ENCODE measurements around the gene NT5C1A. TPM values are rescaled to one million over a fixed set of nuclear protein-coding genes. Genes with fewer than 3 reads are reported as not detected.
A peak's percentile ranks its signal among the peaks of the same experiment; 100 is the strongest.

The NT5C1A gene
- total RNA-seq, 1 donor: 0.31 TPM

- H3K9me3 ChIP-seq (ENCODE audit: low read depth, low read length): no peaks in the 10 kb centered on the region
- H3K4me1 ChIP-seq (ENCODE audit: insufficient read depth, low read length): peaks cover 21% of the 10 kb centered on the region
- peaks cover 68% of the 10 kb centered on the region for H3K27me3 ChIP-seq (ENCODE audit: insufficient read depth, low read length)
- H3K4me3 ChIP-seq (ENCODE audit: low read length): no peak overlapping the region
These were observed 22.1 kb upstream of the NT5C1A start for GRCh38 chr1:39694026-39694425.

GRCh38 chr1:39692152-39693074 is 20.5 kb upstream of the NT5C1A start:
- peak overlapping the region; percentile 36 for H3K4me3 ChIP-seq (ENCODE audit: low read length)

GRCh38 chr1:39691383-39692151 is 19.7 kb upstream of the NT5C1A start, which contains the start of gene HPCAL4:
HPCAL4 (minus strand) TSS chr1:39691433; CDS start chr1:39684603, 6,830 bp downstream.
- peaks cover 21% of the 10 kb centered on the region for H3K4me1 ChIP-seq (ENCODE audit: insufficient read depth, low read length)
- H3K4me3 ChIP-seq (ENCODE audit: low read length): peak within 1 kb of the TSS; percentile 36
- no peaks in the 10 kb centered on the region for H3K9me3 ChIP-seq (ENCODE audit: low read depth, low read length)
- peaks cover 69% of the 10 kb centered on the region for H3K27me3 ChIP-seq (ENCODE audit: insufficient read depth, low read length)

More at GRCh38 chr1:39692152-39693074, 20.5 kb upstream of the NT5C1A start:
- Histone ChIP-seq H3K9me3 (ENCODE audit: low read depth, low read length) (no peaks in the 10 kb centered on the region), H3K27me3 (ENCODE audit: insufficient read depth, low read length) (peaks cover 71% of the 10 kb centered on the region), H3K4me1 (ENCODE audit: insufficient read depth, low read length) (peaks cover 21% of the 10 kb centered on the region)

- peaks cover 69% of the 10 kb centered on the region for H3K27me3 ChIP-seq (ENCODE audit: insufficient read depth, low read length)
- no peaks in the 10 kb centered on the region for H3K9me3 ChIP-seq (ENCODE audit: low read depth, low read length)
- H3K4me1 ChIP-seq (ENCODE audit: insufficient read depth, low read length): peaks cover 21% of the 10 kb centered on the region
- peak overlapping the region; percentile 36 for H3K4me3 ChIP-seq (ENCODE audit: low read length)
These were observed 19.0 kb upstream of the NT5C1A start for GRCh38 chr1:39690794-39691382.

GRCh38 chr1:39690225-39690624 is 18.3 kb upstream of the NT5C1A start:
- Histone ChIP-seq H3K9me3 (ENCODE audit: low read depth, low read length) (no peaks in the 10 kb centered on the region), H3K4me1 (ENCODE audit: insufficient read depth, low read length) (peaks cover 21% of the 10 kb centered on the region), H3K27me3 (ENCODE audit: insufficient read depth, low read length) (peaks cover 67% of the 10 kb centered on the region), H3K4me3 (ENCODE audit: low read length) (no peak overlapping the region)

- Histone ChIP-seq H3K4me3 (ENCODE audit: low read length) (no peak overlapping the region), H3K4me1 (ENCODE audit: insufficient read depth, low read length) (peaks cover 21% of the 10 kb centered on the region), H3K27me3 (ENCODE audit: insufficient read depth, low read length) (peaks cover 66% of the 10 kb centered on the region), H3K9me3 (ENCODE audit: low read depth, low read length) (no peaks in the 10 kb centered on the region)
These were observed 17.7 kb upstream of the NT5C1A start for GRCh38 chr1:39689635-39690034.

- Histone ChIP-seq H3K27me3 (ENCODE audit: insufficient read depth, low read length) (peaks cover 66% of the 10 kb centered on the region), H3K4me3 (ENCODE audit: low read length) (no peak overlapping the region), H3K4me1 (ENCODE audit: insufficient read depth, low read length) (peaks cover 21% of the 10 kb centered on the region), H3K9me3 (ENCODE audit: low read depth, low read length) (no peaks in the 10 kb centered on the region)
These were observed 17.3 kb upstream of the NT5C1A start for GRCh38 chr1:39689214-39689613.

- peaks cover 21% of the 10 kb centered on the region for H3K4me1 ChIP-seq (ENCODE audit: insufficient read depth, low read length)
- H3K27me3 ChIP-seq (ENCODE audit: insufficient read depth, low read length): peaks cover 63% of the 10 kb centered on the region
These were observed 16.8 kb upstream of the NT5C1A start for GRCh38 chr1:39688706-39689105.

GRCh38 chr1:39687243-39687642 is 15.3 kb upstream of the NT5C1A start:
- Histone ChIP-seq H3K9me3 (ENCODE audit: low read depth, low read length) (no peaks in the 10 kb centered on the region), H3K27me3 (ENCODE audit: insufficient read depth, low read length) (peaks cover 54% of the 10 kb centered on the region), H3K4me1 (ENCODE audit: insufficient read depth, low read length) (peaks cover 18% of the 10 kb centered on the region), H3K4me3 (ENCODE audit: low read length) (no peak overlapping the region)

More at GRCh38 chr1:39688706-39689105, 16.8 kb upstream of the NT5C1A start:
- no peak overlapping the region for H3K4me3 ChIP-seq (ENCODE audit: low read length)
- H3K9me3 ChIP-seq (ENCODE audit: low read depth, low read length): no peaks in the 10 kb centered on the region

- no peaks in the 10 kb centered on the region for H3K9me3 ChIP-seq (ENCODE audit: low read depth, low read length)
- H3K4me1 ChIP-seq (ENCODE audit: insufficient read depth, low read length): no peaks in the 10 kb centered on the region
- no peak overlapping the region for H3K4me3 ChIP-seq (ENCODE audit: low read length)
- H3K27me3 ChIP-seq (ENCODE audit: insufficient read depth, low read length): peaks cover 38% of the 10 kb centered on the region
These were observed 13.2 kb upstream of the NT5C1A start for GRCh38 chr1:39685071-39685470.

GRCh38 chr1:39684313-39684664 is 12.4 kb upstream of the NT5C1A start:
- no peaks in the 10 kb centered on the region for H3K9me3 ChIP-seq (ENCODE audit: low read depth, low read length)
- H3K4me3 ChIP-seq (ENCODE audit: low read length): no peak overlapping the region
- H3K27me3 ChIP-seq (ENCODE audit: insufficient read depth, low read length): peaks cover 31% of the 10 kb centered on the region
- no peaks in the 10 kb centered on the region for H3K4me1 ChIP-seq (ENCODE audit: insufficient read depth, low read length)

GRCh38 chr1:39683591-39684312 is 11.8 kb upstream of the NT5C1A start:
- Histone ChIP-seq H3K4me3 (ENCODE audit: low read length) (no peak overlapping the region), H3K27me3 (ENCODE audit: insufficient read depth, low read length) (peaks cover 26% of the 10 kb centered on the region), H3K9me3 (ENCODE audit: low read depth, low read length) (no peaks in the 10 kb centered on the region), H3K4me1 (ENCODE audit: insufficient read depth, low read length) (no peaks in the 10 kb centered on the region)

GRCh38 chr1:39681999-39682398 is 10.1 kb upstream of the NT5C1A start:
- no peak overlapping the region for H3K4me3 ChIP-seq (ENCODE audit: low read length)
- peaks cover 23% of the 10 kb centered on the region for H3K27me3 ChIP-seq (ENCODE audit: insufficient read depth, low read length)
- no peaks in the 10 kb centered on the region for H3K4me1 ChIP-seq (ENCODE audit: insufficient read depth, low read length)
- no peaks in the 10 kb centered on the region for H3K9me3 ChIP-seq (ENCODE audit: low read depth, low read length)

- Histone ChIP-seq H3K4me3 (ENCODE audit: low read length) (no peak overlapping the region), H3K4me1 (ENCODE audit: insufficient read depth, low read length) (no peaks in the 10 kb centered on the region), H3K9me3 (ENCODE audit: low read depth, low read length) (no peaks in the 10 kb centered on the region), H3K27me3 (ENCODE audit: insufficient read depth, low read length) (peaks cover 21% of the 10 kb centered on the region)
These were observed 9.4 kb upstream of the NT5C1A start for GRCh38 chr1:39681294-39681693.
